Astrocyte (in vitro differentiated cells and primary cell): ENCODE data around the gene SORL1.

ENCODE experiments used
- CTCF ChIP-seq: IDR thresholded peaks from 2 replicates; pipeline ENCODE4 v1.5.1; 2011; ENCODE audit warnings: low read depth, mild to moderate bottlenecking, inconsistent platforms, low read length, moderate library complexity; ENCODE audit not compliant: insufficient read depth
- EZH2 ChIP-seq: IDR thresholded peaks from 2 replicates; pipeline ENCODE4 v1.6.1; 2012; ENCODE audit warnings: mild to moderate bottlenecking, low read length, inconsistent platforms; ENCODE audit not compliant: insufficient read depth

- no peak for TF ChIP-seq CTCF
- no peak for TF ChIP-seq EZH2
Observed at GRCh38 chr11:121425828-121426227, 26.3 kb upstream of the SORL1 start.
